Muscle layer of duodenum (tissue), 2 donors: ENCODE results near the gene NDC1.
A peak's percentile ranks its signal among the peaks of the same experiment; 100 is the strongest.

ENCODE experiments used
- H3K27ac ChIP-seq: one replicate; pipeline ENCODE4 v1.7.0; 2013; ENCODE audit warnings: mild to moderate bottlenecking, low read length
- H3K27me3 ChIP-seq: one replicate; pipeline ENCODE4 v1.7.0; 2013; ENCODE audit warnings: low read depth, mild to moderate bottlenecking, control low read depth, low read length
- H3K36me3 ChIP-seq, 2 donors: one replicate each; pipeline ENCODE4 v1.7.0; 2013; ENCODE audit warnings: low read length in 2 of 2, control low read depth in 1 of 2, mild to moderate bottlenecking in 1 of 2; ENCODE audit not compliant: insufficient read depth in 2 of 2, control insufficient read depth in 1 of 2
- H3K4me1 ChIP-seq, 2 donors: one replicate each; pipeline ENCODE4 v1.7.0; 2013; ENCODE audit warnings: low read length in 2 of 2, mild to moderate bottlenecking in 2 of 2, control low read depth in 1 of 2, moderate library complexity in 1 of 2; ENCODE audit not compliant: insufficient read depth in 2 of 2, control insufficient read depth in 1 of 2
- H3K4me3 ChIP-seq, 2 donors: one replicate each; pipeline ENCODE4 v1.7.0; 2013; ENCODE audit warnings: low read length in 2 of 2, low read depth in 1 of 2, mild to moderate bottlenecking in 1 of 2
- H3K9me3 ChIP-seq, 2 donors: one replicate each; pipeline ENCODE4 v1.7.0; 2013; ENCODE audit warnings: low read length in 2 of 2, control low read depth in 1 of 2, mild to moderate bottlenecking in 1 of 2; ENCODE audit not compliant: control insufficient read depth in 1 of 2
- donor health status: healthy.

NDC1 gene

DNA sequence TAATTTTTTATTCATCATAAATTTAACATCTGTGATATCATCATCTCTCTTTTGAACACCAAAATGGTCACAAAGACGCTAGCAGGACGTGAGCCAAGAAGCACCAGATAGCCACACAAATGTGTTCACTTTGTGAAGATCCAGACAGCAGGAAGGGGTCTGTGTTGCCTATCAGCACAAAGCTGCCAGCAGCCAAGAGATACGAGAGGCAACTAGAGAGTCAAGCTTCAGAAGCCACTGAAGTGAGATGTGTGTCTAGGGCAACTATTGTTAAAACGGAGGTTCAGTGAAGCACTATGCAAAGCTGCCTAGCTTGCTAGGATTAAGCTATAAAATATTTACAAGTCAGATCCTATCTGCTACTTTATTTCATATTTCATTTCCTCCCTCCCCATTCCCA, 45.3 kb downstream of the NDC1 start:
- H3K27ac ChIP-seq = no peak overlapping the region
- peaks cover 5 to 22% of the 10 kb centered on the region in 2 donors for H3K36me3 ChIP-seq
- H3K9me3 ChIP-seq = no peaks in the 10 kb centered on the region
- no peak overlapping the region for H3K4me3 ChIP-seq
- H3K4me1 ChIP-seq = no peaks in the 10 kb centered on the region
- no peaks in the 10 kb centered on the region for H3K27me3 ChIP-seq

DNA sequence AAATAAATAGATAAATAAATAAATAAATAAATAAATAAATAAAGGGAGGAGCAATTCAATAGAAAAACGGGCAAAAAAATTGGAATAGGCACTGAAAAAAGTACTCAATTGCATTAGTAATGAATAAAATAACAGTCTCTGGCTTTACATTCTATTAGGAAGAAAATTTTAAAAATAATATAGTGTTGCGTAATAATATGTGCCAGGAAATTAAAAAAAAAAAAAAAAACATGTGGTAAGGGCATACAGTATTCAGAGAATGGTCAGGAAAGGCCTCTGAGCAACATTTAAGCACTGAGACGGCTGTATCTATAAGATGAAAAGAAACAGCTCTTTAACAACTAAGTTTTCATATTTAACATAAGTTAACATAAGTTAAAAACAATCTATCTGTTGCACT, 50.4 kb downstream of the NDC1 start:
- Histone ChIP-seq H3K9me3 (no peaks in the 10 kb centered on the region), H3K27me3 (no peaks in the 10 kb centered on the region), H3K4me3 (no peak overlapping the region), H3K27ac (no peak overlapping the region), H3K4me1 (no peaks in the 10 kb centered on the region), H3K36me3 (peaks cover 11 to 27% of the 10 kb centered on the region in 2 donors)

- H3K4me3 ChIP-seq = no peak overlapping the region
- H3K4me1 ChIP-seq = no peaks in the 10 kb centered on the region
- peaks cover 11 to 21% of the 10 kb centered on the region in 2 donors for H3K36me3 ChIP-seq
- no peaks in the 10 kb centered on the region for H3K27me3 ChIP-seq
- no peaks in the 10 kb centered on the region for H3K9me3 ChIP-seq
- no peak overlapping the region for H3K27ac ChIP-seq
These were observed 55.0 kb downstream of the NDC1 start for GRCh38 chr1:53783056-53783455.

- Histone ChIP-seq H3K36me3 (peaks cover 11 to 23% of the 10 kb centered on the region in 2 donors), H3K27me3 (no peaks in the 10 kb centered on the region), H3K4me3 (no peak overlapping the region), H3K4me1 (no peaks in the 10 kb centered on the region), H3K9me3 (no peaks in the 10 kb centered on the region), H3K27ac (no peak overlapping the region)
These were observed 56.4 kb downstream of the NDC1 start for GRCh38 chr1:53781654-53782053.

GRCh38 chr1:53777272-53777671, 60.8 kb downstream of the NDC1 start:
- Histone ChIP-seq H3K4me3 (no peak overlapping the region), H3K36me3 (peaks cover 0 to 19% of the 10 kb centered on the region in 2 donors), H3K27ac (no peak overlapping the region), H3K4me1 (no peaks in the 10 kb centered on the region), H3K27me3 (no peaks in the 10 kb centered on the region), H3K9me3 (no peaks in the 10 kb centered on the region)

- H3K27me3 ChIP-seq = no peaks in the 10 kb centered on the region
- H3K9me3 ChIP-seq = no peaks in the 10 kb centered on the region
- H3K4me1 ChIP-seq = peaks cover 0 to 5% of the 10 kb centered on the region in 2 donors
- no peak overlapping the region for H3K27ac ChIP-seq
- H3K36me3 ChIP-seq = peaks cover 0 to 13% of the 10 kb centered on the region in 2 donors
- H3K4me3 ChIP-seq = no peak overlapping the region
These were observed 66.4 kb downstream of the NDC1 start for GRCh38 chr1:53771648-53772047.

GRCh38 chr1:53769780-53770179, 68.3 kb downstream of the NDC1 start:
- no peak overlapping the region for H3K4me3 ChIP-seq
- peaks cover 0 to 13% of the 10 kb centered on the region in 2 donors for H3K36me3 ChIP-seq
- H3K27me3 ChIP-seq = no peaks in the 10 kb centered on the region
- peaks cover 0 to 5% of the 10 kb centered on the region in 2 donors for H3K4me1 ChIP-seq
- H3K27ac ChIP-seq = no peak overlapping the region
- H3K9me3 ChIP-seq = no peaks in the 10 kb centered on the region

DNA sequence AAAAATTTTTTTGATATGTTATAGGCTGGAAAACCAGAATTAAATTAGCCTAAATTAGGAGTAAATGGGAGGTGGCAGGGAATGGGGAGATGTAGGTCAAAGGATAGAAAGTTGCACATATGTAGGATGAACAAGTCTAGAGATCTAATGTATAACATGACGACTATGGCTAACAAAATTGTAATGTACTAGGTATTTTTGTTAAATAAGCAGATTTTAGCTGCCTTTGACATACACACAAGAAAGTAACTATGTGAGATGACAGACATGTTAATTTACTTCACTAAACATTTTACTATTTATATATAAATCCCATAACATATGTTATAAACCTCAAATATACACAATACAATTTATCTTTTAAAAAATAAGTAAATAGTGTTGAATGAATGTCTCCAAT, 68.9 kb downstream of the NDC1 start:
- Histone ChIP-seq H3K4me3 (no peak overlapping the region), H3K4me1 (peaks cover 0 to 5% of the 10 kb centered on the region in 2 donors), H3K27ac (no peak overlapping the region), H3K9me3 (no peaks in the 10 kb centered on the region), H3K36me3 (peaks cover 0 to 13% of the 10 kb centered on the region in 2 donors), H3K27me3 (no peaks in the 10 kb centered on the region)

DNA sequence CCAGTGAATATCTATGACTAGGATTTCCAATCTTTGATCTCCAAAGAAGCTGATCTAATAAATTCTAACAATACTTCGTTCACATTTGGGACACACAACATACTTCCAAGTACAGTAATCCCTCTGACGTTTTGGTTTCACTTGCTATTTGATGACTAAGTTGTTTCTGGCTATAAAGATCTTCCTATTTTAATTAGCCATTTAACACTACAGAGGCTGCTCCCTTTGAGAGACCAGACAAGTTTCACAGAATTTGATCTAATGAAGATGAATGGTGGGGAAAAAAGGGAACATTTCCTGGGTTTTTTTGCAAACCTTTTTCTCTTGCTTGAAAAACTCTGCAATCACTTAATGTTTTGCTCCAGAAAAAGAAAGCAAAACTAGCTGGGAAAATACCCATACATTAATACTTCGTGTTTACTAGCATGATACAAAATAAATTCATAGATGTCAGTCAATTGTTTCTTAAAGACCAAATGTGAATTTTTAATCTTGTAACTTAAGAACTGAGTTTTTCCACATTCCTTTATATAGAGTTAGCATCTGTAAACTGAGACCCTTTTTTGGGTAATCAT, 71.2 kb downstream of the NDC1 start:
- Histone ChIP-seq H3K9me3 (no peaks in the 10 kb centered on the region), H3K4me3 (peak overlapping the region in 1 of 2 donors; percentile 3), H3K36me3 (peaks cover 0 to 6% of the 10 kb centered on the region in 2 donors), H3K27me3 (no peaks in the 10 kb centered on the region), H3K4me1 (peaks cover 0 to 5% of the 10 kb centered on the region in 2 donors), H3K27ac (no peak overlapping the region)

DNA sequence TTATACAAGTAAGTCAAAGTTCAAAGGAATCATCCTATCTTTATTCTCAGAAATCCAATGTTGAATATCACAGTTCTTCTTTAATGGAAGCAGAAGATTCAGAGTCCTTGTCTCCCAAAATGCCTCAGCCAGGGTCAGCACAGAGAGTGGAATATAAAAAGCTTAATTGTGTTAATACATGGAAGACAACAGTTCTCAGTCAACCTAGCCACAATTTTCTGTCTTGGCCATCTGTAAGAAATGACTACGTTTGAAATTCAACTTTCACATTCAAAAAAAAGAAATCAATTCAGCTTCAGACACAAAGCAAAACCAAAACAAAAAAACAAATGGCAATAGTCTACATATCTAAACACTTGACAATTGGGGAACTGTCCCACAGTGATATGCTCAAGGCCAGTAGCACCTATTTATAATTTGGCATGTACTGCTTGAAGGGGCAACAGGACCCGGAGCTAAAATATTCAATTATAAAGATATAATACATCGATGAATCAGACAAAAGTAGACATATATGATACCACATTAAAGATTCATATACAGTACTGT, 71.8 kb downstream of the NDC1 start:
- Histone ChIP-seq H3K4me3 (peak overlapping the region in 1 of 2 donors; percentile 3), H3K4me1 (peaks cover 0 to 5% of the 10 kb centered on the region in 2 donors), H3K36me3 (peaks cover 0 to 6% of the 10 kb centered on the region in 2 donors), H3K9me3 (no peaks in the 10 kb centered on the region), H3K27me3 (no peaks in the 10 kb centered on the region), H3K27ac (no peak overlapping the region)

DNA sequence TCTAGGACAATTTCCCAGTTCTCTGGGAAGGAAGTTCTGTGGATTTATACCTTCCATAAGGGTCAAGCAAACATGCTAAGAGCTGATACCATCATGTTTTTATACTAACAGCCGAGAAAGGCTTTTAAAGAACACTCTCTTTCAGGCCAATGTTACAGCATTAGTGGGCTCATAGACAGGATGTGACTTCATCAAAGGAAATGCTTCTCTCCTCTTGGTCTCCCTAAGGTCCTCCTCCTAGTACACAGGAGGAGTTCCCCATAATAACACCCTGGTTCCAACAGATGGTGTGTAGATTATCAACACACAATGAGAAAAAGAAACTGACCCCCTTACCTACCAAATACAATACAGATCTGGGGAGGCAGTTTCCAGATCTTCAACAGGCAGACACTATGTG, 72.4 kb downstream of the NDC1 start:
- no peaks in the 10 kb centered on the region for H3K27me3 ChIP-seq
- no peak overlapping the region for H3K27ac ChIP-seq
- H3K4me1 ChIP-seq = peaks cover 0 to 5% of the 10 kb centered on the region in 2 donors

GRCh38 chr1:53763911-53764310, 74.2 kb downstream of the NDC1 start:
- H3K4me3 ChIP-seq = no peak overlapping the region
- no peaks in the 10 kb centered on the region for H3K9me3 ChIP-seq
- no peak overlapping the region for H3K27ac ChIP-seq
- H3K27me3 ChIP-seq = no peaks in the 10 kb centered on the region
- peaks cover 0 to 5% of the 10 kb centered on the region in 2 donors for H3K4me1 ChIP-seq
- H3K36me3 ChIP-seq = peaks cover 0 to 6% of the 10 kb centered on the region in 2 donors

More for the DNA sequence above, 72.4 kb downstream of the NDC1 start:
- Histone ChIP-seq H3K36me3 (peaks cover 0 to 6% of the 10 kb centered on the region in 2 donors), H3K4me3 (no peak overlapping the region), H3K9me3 (no peaks in the 10 kb centered on the region)
